ENCODE measurements around the gene IL2. TPM values are rescaled to one million over a fixed set of nuclear protein-coding genes. Genes with fewer than 3 reads are reported as not detected.

IL2 gene
- total RNA-seq, 4 donors from 2014 or later, result not detected

DNA sequence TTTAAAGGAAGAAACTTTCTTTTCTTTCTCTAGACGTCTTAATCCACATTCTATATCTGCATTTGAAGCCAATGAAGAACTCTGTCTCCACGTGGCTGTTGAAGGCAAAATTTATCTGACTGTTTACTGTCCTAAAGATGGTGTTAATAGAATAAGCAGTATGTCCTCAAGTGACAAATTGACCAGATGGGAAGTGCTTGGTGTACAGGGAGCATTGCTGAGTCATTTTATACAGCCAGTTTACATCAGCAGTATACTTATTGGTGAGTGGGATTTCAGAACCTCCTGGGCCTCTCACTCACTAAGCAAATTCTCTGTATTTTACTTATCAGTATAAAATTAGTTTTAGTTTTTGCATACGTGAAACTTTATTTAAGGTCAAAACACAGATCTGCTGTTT is 44.0 kb downstream of the IL2 start:
- intact Hi-C loops (cut with DNase I; ENCODE audit: low total_unique reads), result no loop called here
- in situ Hi-C loops (cut with MboI; ENCODE audit: low sequenced_read_pairs in 4 of 4), result no loop called here
- TF ChIP-seq, protein P1, sequence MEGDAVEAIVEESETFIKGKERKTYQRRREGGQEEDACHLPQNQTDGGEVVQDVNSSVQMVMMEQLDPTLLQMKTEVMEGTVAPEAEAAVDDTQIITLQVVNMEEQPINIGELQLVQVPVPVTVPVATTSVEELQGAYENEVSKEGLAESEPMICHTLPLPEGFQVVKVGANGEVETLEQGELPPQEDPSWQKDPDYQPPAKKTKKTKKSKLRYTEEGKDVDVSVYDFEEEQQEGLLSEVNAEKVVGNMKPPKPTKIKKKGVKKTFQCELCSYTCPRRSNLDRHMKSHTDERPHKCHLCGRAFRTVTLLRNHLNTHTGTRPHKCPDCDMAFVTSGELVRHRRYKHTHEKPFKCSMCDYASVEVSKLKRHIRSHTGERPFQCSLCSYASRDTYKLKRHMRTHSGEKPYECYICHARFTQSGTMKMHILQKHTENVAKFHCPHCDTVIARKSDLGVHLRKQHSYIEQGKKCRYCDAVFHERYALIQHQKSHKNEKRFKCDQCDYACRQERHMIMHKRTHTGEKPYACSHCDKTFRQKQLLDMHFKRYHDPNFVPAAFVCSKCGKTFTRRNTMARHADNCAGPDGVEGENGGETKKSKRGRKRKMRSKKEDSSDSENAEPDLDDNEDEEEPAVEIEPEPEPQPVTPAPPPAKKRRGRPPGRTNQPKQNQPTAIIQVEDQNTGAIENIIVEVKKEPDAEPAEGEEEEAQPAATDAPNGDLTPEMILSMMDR (IDR thresholded peaks at IDR 0.05 in 4 of 5, conservative IDR thresholded peaks at IDR 0.05 in 1 of 5), result no peak
- TF ChIP-seq POLR2A (IDR thresholded peaks at IDR 0.05), result no peak

DNA sequence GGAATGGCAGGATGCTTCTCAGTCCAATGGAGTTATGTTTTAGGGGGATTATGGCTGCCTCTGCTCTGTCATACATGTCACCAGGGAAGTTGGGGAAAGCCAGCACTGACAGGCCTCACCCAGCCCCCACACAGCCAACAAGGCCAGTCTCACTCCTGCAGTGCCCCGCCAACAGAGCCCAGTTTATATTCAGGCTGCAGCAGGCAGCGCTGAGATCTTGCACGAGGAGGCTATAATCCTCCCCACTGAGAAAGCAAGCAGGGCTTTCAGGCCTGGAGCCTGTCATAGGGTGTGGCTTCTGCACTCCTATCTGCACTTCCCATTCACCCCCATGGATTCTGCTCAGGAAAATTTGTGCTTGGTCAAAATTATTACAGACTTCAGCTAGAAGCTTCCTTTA is 52.7 kb downstream of the IL2 start:
- in situ Hi-C loops (cut with MboI; ENCODE audit: low sequenced_read_pairs in 4 of 4) (no loop called here), intact Hi-C loops (cut with DNase I; ENCODE audit: low total_unique reads) (no loop called here)
- Histone ChIP-seq H3K4me3 (no peak overlapping the region), H3K36me3 (no peaks in the 10 kb centered on the region), H3K4me1 (no peaks in the 10 kb centered on the region), H3K27ac (no peak overlapping the region), H3K27me3 (no peaks in the 10 kb centered on the region), H3K9me3 (no peaks in the 10 kb centered on the region)
- no peak for DNase-seq
- TF ChIP-seq, protein P1 (IDR thresholded peaks at IDR 0.05 in 4 of 5, conservative IDR thresholded peaks at IDR 0.05 in 1 of 5), result no peak
- no peak for TF ChIP-seq POLR2A (IDR thresholded peaks at IDR 0.05)
- ATAC-seq, result no peak

More for the DNA sequence above, 44.0 kb downstream of the IL2 start:
- Histone ChIP-seq H3K36me3 (no peaks in the 10 kb centered on the region), H3K4me1 (no peaks in the 10 kb centered on the region), H3K9me3 (no peaks in the 10 kb centered on the region), H3K27ac (no peak overlapping the region), H3K27me3 (no peaks in the 10 kb centered on the region), H3K4me3 (no peak overlapping the region)
- ATAC-seq (no peak), DNase-seq (no peak)

Other genes with a start within 250 kb of the IL2 start
- not detected for gene ADAD1, start 77.7 kb downstream of the IL2 start, total RNA-seq
- not detected for gene IL21, start 164.3 kb upstream of the IL2 start, total RNA-seq

All from gastrocnemius medialis (tissue), 4 donors.